HG02798 (cell line): ENCODE results near the gene PDE8B.

Experiments used
- ATAC-seq: cut with Tn5 transposase; IDR thresholded peaks from one replicate; pipeline ENCODE4 v1.9.1; 2021; ENCODE audit warnings: mild to moderate bottlenecking; ENCODE audit not compliant: unreplicated experiment, poor library complexity

Gene PDE8B

DNA sequence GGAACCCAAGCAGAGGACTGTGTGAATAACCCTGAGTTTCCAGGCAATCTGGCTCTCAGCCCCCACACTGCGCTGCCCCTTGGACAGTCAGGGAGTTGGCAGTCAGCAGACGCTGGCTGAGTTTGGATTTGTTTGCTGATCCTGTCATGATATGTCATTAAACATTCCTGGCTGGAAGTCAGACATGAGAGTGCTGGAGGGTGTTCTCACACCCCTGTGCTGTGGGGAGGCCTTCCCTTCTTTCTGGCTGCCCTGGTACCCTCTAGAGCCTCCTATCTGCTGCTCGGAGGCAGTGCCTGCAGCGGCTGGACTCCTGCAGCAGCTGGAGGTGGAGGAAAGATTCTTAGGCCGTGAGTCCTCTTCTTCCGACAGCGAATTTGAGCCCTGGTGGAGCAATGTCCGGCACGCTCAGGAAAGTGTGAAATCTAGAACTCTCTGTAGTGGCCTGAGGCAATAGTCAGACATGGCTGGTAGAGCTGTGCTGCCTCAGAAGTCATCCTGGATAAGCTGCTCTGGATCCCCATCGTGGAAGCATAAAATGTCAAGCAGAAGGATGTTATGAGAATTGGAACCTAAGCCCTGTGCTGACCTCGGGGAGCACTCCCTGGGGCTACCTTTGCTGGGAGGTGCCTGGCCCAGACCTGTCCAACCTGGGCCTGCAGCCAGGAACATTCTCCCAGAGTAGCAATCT is 72.0 kb downstream of the PDE8B start:
- no peak for ATAC-seq

DNA sequence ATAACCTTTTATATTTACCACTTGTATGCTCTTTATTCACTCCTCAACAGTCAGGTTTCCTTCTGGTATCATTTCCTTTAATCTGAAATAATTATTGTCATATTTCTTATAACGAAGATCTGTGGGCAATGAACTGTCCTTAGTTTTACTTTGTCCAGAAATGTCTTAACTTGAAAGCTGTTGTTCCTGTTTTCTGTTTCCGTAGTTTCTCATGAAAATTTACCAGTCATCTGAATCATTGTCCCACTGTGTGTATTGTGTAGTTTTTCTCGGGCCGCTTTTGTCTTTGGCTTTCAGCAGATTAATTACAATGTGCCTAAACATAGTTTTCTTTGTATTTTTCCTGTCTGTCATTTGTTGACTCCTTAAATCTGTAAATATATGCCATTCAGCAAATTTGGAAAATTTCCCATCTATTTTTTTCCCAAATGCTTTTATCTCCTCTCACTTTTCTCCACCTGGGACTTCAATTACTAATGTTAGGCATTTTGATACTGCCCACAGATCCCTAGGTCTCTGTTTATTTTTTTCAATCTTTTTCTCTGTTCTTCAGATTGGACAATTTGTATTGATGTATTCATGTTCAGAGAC is 74.9 kb downstream of the PDE8B start:
- no peak for ATAC-seq

DNA sequence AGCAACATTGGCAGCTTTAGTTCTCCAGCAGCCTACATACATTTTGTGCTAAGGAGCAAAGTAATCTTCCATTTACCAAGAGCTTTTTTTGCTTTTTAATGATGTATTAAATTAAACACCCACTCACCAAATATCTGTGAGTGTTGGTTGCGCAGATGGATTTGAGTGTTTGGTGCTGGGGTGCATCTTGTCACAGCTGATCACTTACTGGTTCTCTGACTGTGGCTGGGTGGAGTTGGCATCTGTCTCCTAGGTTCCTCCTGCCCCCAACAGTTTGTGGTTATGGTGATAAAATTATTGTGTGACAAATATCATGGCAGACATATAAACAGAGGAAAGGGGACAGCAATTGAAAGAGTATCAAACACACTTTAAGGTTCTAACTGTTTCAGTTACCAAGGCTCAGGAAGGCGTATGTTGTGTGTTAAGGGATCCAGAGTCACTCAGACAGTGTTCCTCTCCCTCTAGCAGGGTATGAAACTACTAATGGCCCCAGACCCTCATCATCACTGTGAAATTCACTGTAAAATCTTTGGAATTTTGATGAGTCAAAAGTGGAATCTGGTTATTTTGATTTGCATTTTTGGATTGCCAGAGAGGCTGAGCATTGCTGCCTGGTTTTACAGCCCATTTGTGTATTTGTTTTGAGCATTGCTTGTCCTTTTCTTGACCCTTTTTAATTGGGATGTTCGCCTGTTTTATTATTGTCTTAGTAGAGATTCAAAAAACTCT is 81.7 kb downstream of the PDE8B start:
- no peak for ATAC-seq

DNA sequence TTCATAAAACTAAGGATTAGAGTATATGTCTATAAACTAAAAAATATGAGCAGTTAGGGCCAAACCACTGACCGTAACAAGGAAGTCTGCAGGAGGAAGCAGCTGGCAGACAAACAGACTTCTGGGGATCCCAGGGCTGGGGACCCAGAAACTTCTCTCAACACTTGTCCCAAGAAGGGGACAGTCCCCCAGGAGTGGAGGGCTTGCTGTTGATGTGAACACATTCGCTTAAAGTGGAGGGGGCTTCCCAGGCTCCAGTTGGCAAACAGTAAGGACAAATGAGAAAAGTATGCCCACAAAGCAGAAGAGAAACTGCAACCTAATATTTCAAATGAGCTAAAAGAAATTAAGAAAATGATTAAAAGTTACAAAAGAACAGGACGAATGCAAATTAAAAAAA is 83.7 kb downstream of the PDE8B start:
- ATAC-seq = no peak

DNA sequence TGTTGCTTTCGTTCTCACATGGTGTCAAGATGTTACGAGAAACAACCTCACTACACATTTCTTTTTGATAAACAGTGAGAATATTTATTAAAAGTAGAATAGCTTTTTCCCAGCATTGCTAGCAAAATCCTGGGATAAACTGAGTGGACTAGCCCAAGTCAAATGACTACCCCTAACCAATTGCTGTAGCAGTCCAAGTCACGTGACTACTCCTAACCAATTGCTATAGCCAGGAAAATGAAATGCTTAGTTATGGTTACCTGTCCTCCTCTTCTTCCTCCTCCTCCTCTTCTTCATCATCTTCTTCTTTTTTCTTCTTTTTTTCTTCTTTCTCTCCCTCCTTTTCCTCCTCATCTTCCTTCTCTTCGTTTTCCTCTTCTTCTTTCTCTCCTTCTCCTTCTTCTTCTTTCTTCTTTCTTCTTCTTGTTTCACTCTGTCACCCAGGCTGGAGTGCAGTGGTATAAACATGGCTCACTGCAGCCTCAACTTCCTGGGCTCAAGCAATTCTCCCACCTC is 85.4 kb downstream of the PDE8B start:
- no peak for ATAC-seq

DNA sequence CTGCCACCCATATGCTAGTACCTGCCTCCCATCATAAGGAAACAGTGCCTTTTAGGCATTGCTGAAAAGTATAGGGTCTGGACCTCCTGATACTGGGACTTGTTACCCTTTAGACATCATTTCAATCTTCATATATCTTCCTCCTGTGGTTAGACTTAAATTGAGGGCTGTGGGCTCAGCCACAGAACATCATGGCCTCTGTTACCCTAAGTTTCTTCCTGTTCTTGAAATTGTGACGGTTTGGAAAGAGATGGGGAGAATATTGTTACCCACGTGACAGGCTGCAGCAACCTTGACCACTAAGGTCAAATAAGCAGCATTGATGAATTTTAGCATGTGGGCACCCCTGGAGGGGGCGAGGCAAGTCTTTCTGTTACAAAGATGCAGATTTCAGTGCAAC is 87.7 kb downstream of the PDE8B start:
- ATAC-seq = no peak

DNA sequence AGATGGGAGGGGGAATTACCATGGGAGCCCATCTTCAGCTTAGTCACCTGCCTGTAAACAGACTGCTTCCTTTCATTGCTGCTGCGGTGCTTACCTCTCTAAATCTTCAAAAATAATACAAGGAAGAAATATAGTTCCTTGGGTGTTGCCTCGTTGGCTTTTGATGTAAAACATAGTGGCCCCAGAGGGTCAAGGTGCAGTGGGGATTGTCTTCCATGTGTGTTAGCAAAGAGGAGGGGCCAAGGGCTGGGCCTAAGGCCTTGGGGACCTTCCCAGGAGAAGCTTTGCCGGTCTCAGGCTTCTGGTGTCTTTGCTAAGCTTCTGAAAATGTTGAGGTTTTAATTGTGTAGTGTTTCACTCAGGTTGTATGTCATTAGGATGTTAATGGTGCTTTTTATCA is 90.0 kb downstream of the PDE8B start:
- ATAC-seq = no peak

DNA sequence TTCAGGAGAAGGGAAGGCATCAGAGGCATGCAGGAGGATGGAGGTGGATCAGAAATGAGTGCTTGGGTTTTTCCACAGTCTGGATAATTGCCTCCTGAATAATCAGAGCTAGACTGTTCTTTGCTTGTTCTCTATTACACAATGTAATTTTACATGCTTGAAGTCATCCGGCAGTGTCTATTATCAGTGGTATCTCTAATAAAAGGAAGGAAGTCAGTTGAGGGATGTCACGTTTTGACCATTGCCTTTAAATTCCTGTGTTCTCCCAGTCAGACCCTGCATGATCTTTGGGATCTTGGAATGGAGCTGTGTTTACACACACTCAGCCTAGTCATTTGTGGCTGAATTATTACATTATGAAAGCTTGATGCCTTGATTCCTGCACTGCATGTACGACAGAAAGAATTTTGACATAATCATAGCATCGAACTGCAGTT is 91.0 kb downstream of the PDE8B start:
- no peak for ATAC-seq

DNA sequence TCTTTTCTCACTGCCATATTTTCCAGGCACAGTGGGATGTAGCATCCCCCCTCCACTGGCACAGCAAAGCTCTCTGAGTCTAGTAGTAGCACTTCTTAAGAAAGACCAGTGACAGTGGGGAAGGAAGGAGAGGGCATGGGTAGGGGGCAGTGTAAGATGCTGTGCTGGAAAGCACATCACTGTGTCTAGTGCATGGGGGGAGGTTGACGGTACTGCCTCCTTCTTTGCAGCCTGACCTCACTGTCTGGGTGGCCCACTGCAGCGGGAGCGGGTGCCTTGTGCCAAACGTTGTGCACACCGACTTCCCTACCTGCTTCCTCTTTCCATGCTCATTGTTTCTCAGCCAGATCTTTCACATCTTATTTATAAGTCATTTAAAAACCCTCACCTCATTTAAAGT is 91.8 kb downstream of the PDE8B start:
- no peak for ATAC-seq

DNA sequence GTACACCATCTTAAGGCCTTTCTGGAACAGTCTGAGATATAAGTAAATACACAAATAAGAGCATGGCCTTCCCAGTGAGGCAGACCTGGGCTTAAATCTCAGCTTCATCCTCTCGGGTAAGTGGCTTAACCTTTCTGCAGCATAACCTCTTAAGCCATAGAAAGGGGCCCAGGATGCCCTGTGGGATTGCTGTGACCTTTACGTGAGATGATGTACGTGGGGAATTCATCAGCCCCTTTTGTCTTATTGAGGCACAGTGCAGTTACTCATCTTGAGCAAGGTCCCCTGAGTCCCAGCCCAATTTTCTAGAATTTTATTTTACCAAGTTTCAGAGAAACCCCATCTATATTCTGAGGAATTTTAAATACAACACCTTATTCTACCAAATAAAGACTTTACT is 92.2 kb downstream of the PDE8B start:
- no peak for ATAC-seq

DNA sequence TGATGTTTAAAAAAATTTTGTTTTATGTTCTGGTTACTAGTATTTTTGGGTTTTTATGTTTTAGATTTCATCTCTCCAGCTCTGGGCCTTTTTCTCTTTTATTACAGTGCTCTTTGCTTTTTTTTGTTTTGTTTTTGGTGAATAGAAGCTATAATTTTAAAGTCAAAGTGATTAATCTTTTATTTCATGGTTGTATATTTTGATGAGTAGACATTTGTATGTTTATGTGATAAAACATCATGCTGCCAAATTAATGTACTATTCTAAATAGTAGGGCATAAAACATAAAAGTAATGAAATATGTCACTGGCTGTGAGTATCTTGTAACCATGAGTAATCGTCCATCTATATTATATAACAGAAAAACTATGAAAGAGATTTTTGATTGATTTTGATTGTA is 93.9 kb downstream of the PDE8B start:
- no peak for ATAC-seq

DNA sequence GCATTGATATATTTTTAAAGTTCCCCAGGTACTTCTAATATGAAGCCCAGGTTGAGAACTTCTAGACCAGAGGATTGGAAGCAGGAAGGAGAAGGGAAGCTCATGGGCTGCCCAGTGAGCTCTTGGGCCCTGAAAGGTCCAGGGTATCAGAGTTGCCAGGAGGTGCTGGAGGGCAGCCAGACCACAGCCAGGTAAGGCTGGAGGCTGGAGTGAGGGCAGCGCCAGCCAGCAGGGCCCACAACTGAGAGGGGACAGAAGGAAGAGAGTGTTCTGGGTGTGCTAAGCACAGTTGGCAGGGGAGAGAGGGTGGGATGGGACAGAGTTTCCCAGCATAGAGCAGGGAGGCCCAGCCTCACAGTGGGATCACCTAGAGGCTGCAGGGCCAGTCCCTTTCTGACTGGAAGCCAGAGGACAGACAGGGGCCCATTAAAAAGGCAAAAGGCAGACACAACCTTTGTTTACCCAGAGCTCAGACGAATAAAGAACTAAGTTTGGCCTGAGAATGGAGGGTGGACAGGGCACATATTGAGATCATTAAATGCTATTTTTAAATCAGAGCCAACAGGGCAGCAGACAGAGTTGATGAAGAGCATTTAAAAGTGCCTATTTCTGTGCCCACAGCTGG is 94.9 kb downstream of the PDE8B start:
- ATAC-seq = no peak

DNA sequence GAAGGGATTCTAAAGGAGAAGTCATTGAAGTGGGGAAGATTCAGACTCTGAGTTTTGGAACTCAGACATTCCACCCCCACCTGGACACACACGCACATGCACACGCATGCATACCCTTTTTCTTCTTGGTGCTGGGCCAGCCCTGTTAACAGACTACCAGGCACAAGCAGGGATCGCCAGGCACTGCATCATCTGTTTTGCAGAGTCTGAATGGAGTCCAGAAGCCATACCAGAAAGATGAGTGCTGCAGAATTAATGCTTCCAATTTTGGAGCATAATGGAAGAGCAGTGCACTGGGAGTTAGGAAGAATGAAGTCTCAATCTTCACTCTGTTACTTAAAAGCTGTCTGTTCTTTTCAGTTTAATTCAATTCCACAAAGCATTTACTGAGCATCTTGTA is 95.5 kb downstream of the PDE8B start:
- ATAC-seq = no peak

DNA sequence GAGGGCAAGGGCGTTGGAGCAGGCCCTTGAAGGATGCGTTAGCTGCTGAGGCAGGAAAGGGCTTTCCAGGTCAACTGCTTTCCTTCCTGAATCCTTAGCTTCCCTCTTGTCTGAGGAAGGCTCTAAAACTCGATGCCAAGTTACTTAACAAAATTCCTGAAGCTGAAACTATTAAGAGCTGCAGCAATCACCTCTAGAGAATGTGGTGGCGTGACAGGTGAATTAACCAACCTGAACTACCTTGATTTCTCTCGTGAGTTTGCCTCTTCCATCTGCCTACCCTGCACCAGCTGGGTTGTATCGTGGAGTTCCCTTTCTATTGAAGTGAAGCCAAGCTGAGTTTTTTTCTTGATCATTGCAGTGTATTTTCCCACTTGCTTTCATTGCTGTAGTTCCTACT is 96.1 kb downstream of the PDE8B start:
- ATAC-seq = no peak

DNA sequence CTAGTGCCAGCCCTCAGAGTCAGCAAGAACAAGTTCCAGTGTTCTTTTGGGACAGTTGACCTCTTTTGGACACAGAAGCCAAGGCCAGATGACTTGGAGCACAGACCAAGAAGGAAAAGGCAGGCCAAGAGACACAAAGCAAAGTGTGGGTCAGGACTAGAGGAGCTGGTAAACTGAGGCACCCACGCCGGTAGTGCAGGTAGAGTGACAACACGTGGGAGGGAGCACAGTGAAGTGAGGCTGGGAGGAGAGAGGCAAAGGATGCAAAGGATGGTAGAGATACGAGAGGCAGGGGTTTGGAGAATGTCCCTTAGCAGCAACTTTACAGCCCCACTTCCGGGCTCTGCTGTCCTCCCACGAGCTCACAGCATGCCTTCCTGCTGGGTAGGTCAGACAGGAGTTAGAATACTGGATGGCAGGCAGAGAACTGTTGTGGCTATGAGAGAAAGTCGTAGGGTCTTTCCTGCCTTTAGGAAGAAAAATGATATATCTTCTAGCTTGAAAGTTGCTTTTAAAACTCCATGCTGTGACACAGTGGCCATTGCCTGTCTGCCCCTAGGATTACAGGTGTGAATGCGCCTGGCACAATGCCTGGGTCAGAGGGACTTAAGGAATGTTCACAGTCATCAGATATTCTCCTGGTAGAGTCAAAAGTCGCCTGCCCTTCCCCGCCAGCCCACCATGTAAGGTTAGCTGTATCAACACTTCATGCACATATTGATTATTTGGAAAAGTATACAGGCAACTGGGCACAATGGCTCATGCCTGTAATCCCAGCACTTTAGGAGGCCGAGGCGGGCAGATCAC is 97.9 kb downstream of the PDE8B start:
- no peak for ATAC-seq

DNA sequence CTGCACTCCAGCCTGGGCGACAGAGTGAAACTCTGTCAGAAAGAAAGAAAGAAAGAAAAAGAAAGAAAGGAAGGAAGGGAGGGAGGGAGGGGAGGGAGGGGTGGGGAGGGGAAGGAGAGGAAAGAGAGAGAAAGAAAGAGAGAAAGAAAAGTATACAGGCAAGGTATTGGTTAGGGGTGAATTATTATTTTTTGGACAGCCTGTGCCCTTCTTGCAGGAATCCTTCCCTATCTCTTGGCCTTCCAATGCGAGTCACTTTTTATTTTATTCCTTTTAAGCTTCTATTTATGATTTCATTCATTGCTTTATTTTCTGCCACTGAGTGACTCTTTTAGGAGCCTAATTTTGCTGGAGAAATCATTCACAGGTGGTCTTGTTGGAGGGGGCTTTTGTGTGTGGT is 98.7 kb downstream of the PDE8B start:
- ATAC-seq = no peak

DNA sequence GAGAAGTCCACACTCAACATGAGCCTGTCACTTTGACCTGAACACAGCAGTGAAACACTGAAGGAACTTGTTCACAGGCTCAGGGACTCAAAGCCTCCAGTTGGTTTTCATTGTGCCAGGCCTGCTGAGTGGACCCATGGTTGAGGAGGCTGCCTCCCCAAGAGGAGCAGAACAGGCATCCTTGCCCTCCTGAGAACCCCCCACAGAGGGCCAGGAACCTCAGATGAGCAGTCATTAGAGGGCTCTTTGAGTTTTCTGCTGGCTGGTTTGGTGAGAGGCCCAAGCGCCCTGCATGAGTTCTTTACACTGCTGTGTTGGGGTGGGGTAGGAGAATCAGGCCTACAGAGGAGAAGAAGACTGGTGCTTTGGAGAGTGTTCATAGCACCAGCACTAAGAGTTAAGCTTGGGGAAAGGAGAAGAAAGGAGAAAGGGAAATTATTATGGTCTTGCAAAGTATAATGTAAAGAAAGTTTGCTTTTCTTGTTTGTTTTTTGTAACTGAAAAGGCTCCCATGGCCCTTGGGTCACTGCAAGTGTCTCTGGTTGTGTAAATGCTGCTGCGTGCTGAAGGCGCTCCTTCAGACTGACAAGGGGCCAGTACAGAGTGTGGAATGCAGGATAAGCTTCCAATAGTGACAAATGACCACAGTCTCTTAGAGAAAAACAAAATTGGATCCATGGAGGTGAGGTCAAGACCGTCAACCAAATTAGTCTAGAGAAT is 100.2 kb downstream of the PDE8B start:
- no peak for ATAC-seq

DNA sequence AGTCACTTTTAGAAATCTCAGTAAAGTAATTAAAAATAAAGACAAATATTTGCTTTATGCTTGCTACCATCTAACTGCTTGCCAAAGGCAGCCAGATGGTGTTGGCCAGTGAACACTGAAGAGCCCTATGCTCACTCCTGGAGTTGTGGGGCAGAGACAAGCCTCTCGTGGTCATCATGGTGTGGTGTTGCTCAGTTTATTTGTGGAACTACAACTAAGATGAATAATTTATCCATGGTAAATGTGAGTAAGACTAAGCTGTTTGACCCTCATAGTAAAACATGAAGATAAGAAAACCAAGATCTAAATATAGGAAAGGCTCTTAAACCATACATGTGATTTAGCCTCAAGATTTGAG is 100.7 kb downstream of the PDE8B start:
- no peak for ATAC-seq

DNA sequence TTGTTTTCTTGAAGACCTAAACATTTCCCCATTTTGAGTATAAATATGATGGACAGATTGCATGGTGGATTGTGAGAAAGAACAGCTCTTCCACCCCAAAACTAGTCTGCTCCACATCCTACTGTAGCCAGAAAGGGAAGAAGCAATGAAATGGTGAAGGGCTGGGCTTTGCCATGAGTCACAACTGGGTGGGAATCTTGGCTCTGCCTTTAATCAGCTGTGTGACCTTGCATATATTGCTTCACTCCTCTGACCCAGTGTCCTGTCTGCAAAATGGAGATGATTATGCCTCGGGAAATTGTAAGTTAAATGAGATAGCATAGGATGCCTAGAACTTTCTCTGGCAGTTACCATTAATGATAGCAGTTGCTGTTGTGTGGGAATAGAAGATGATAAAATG is 101.9 kb downstream of the PDE8B start:
- ATAC-seq = no peak
